CD14-positive monocyte (primary cell): ENCODE data around the gene GMDS. TPM values are rescaled to one million over a fixed set of nuclear protein-coding genes. Genes with fewer than 3 reads are reported as not detected.

ENCODE experiments used
- DNase-seq, 3 donors: peaks; one replicate each; pipeline ENCODE4 v3.0.0-alpha.2; 2011 to 2022
- H2AFZ ChIP-seq: 2 replicates; pipeline ENCODE4 v1.6.0; 2012; ENCODE audit warnings: mild to moderate bottlenecking, low read depth, low read length, inconsistent platforms; ENCODE audit not compliant: insufficient read depth, poor library complexity, severe bottlenecking
- H3K27ac ChIP-seq, 2 donors: 1 replicate in 1 of 2; 2 replicates in 1 of 2; pipeline ENCODE4 v1.5.1; 2012 to 2013; ENCODE audit warnings: low read length in 2 of 2, control low read depth in 1 of 2, inconsistent platforms in 1 of 2, low read depth in 1 of 2, mild to moderate bottlenecking in 1 of 2
- H3K27me3 ChIP-seq, 2 donors: one replicate each; pipeline versions ENCODE4 v1.6.0 to v1.6.1; 2011 to 2013; ENCODE audit warnings: low read length in 2 of 2; ENCODE audit not compliant: control insufficient read depth in 2 of 2, insufficient read depth in 2 of 2
- H3K36me3 ChIP-seq, 2 donors: replicated peaks in 1 of 2; 1 replicate in 1 of 2; 2 replicates in 1 of 2; pipeline versions ENCODE4 v1.5.1 to v1.6.1; 2012 to 2013; ENCODE audit warnings: low read length in 2 of 2, control low read depth in 1 of 2, inconsistent platforms in 1 of 2, mild to moderate bottlenecking in 1 of 2; ENCODE audit not compliant: insufficient read depth in 2 of 2, control insufficient read depth in 1 of 2
- H3K4me1 ChIP-seq, 2 donors: 1 replicate in 1 of 2; 2 replicates in 1 of 2; pipeline versions ENCODE4 v1.5.1 to v1.6.1; 2012 to 2013; ENCODE audit warnings: low read length in 2 of 2, control low read depth in 1 of 2, inconsistent platforms in 1 of 2, mild to moderate bottlenecking in 1 of 2, moderate library complexity in 1 of 2; ENCODE audit not compliant: insufficient read depth in 2 of 2, control insufficient read depth in 1 of 2
- H3K4me2 ChIP-seq: replicated peaks from 2 replicates; pipeline ENCODE3; 2012; ENCODE audit warnings: low read length, moderate library complexity, mild to moderate bottlenecking; ENCODE audit not compliant: poor library complexity, severe bottlenecking; ENCODE audit errors: extremely low read depth
- H3K4me3 ChIP-seq, 3 experiments: fragments of 200-600 bp in 1 of 3; sonication (generic) in 1 of 3; replicated peaks in 1 of 3; 1 replicate in 2 of 3; 2 replicates in 1 of 3; pipeline ENCODE4 v1.5.1; 2011 to 2013; ENCODE audit warnings: low read length in 3 of 3, mild to moderate bottlenecking in 3 of 3, control low read depth in 2 of 3, low read depth in 2 of 3, inconsistent platforms in 1 of 3, moderate library complexity in 1 of 3
- H3K79me2 ChIP-seq: 2 replicates; pipeline ENCODE4 v1.6.0; 2012; ENCODE audit warnings: mild to moderate bottlenecking, control low read depth, inconsistent platforms, low read length, moderate library complexity; ENCODE audit not compliant: insufficient read depth
- H3K9ac ChIP-seq: 2 replicates; pipeline ENCODE4 v1.6.0; 2017; ENCODE audit warnings: low read length, mild to moderate bottlenecking; ENCODE audit not compliant: insufficient read depth, poor library complexity, severe bottlenecking
- H3K9me3 ChIP-seq, 2 donors: replicated peaks in 1 of 2; 1 replicate in 1 of 2; 2 replicates in 1 of 2; pipeline versions ENCODE4 v1.5.1 to v1.6.1; 2012 to 2013; ENCODE audit warnings: low read length in 2 of 2, control low read depth in 1 of 2; ENCODE audit not compliant: control insufficient read depth in 1 of 2, insufficient read depth in 1 of 2
- H4K20me1 ChIP-seq: 2 replicates; pipeline ENCODE4 v1.6.0; 2012; ENCODE audit warnings: mild to moderate bottlenecking, low read length, control low read depth, moderate library complexity; ENCODE audit not compliant: insufficient read depth
- H3K27ac Mint-ChIP-seq, 7 donors: one replicate each; pipeline ENCODE4 v1.8.0; 2020; ENCODE audit warnings: mild to moderate bottlenecking in 7 of 7, mixed read lengths in 7 of 7, moderate library complexity in 6 of 7, inconsistent platforms in 2 of 7
- H3K27me3 Mint-ChIP-seq, 3 donors: one replicate each; pipeline ENCODE4 v1.8.0; 2021 to 2022; ENCODE audit warnings: low read depth in 3 of 3, mild to moderate bottlenecking in 3 of 3, mixed read lengths in 3 of 3, moderate library complexity in 3 of 3, inconsistent platforms in 1 of 3
- H3K36me3 Mint-ChIP-seq, 2 donors: one replicate each; pipeline ENCODE4 v1.8.0; 2020; ENCODE audit warnings: mixed read lengths in 2 of 2, inconsistent platforms in 1 of 2, mild to moderate bottlenecking in 1 of 2
- H3K4me1 Mint-ChIP-seq: one replicate; pipeline ENCODE4 v1.8.0; 2020; ENCODE audit warnings: mild to moderate bottlenecking, mixed read lengths
- H3K4me3 Mint-ChIP-seq, 2 donors: one replicate each; pipeline ENCODE4 v1.8.0; 2020; ENCODE audit warnings: mild to moderate bottlenecking in 2 of 2, mixed read lengths in 2 of 2, moderate library complexity in 1 of 2
- H3K9me3 Mint-ChIP-seq, 7 donors: one replicate each; pipeline ENCODE4 v1.8.0; 2020 to 2022; ENCODE audit warnings: mixed read lengths in 7 of 7, mild to moderate bottlenecking in 6 of 7, moderate library complexity in 6 of 7, inconsistent platforms in 2 of 7
- CTCF ChIP-seq: fragments of 200-600 bp; IDR thresholded peaks from one replicate; pipeline ENCODE4 v1.8.0; 2022; ENCODE audit warnings: antibody characterized with exemption, mild to moderate bottlenecking
- WGBS: methylation state at CpG from one replicate; pipeline ENCODE4 v1.1.5; 2013; ENCODE audit warnings: missing lambda C conversion rate; ENCODE audit not compliant: insufficient coverage; 5-methylcytosine and 5-hydroxymethylcytosine counted together
- intact Hi-C, 2 donors: fragments of 100-400 bp; cut with micrococcal nuclease; formaldehyde crosslinking; loops; one replicate each; pipeline versions ENCODE4 v1.15.0 to v1.15.1; 2023
- polyA plus RNA-seq, 3 donors: library from polyadenylated mRNA; depleted of rRNA in 1 of 3; unstranded in 2 of 3; stranded (reverse) in 1 of 3; fragments of 300-500 nt in 2 of 3; fragments of >200 nt in 1 of 3; fragmentation: Illumina TruSeq in 2 of 3; gene quantifications; 1 replicate in 2 of 3; 2 replicates in 1 of 3; pipeline ENCODE4 v1.2.3, GENCODE V29; 2012 to 2021

GMDS gene
- polyA plus RNA-seq, 3 donors, result 10.5 to 19.9 (median 17.6) TPM

DNA sequence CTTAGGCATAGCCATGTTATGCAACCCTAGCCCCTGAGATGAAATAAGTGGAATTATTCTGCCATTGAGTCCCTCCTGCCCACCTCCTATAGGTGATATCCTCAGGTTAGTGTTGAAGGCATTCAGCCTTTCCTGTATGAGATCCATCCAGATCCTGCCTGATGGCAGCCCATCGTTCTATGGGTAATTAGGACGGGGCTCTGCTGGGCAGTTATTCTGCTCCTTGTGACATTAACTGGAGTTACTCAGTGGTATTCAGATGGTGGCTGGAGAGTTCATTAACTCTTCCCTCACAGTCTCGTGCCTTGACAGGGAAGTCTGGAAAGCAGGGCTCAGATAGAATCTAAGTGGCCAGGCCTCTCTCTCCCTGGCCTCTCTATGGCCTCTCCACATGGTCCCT is 9.3 kb upstream of the GMDS start:
- TF ChIP-seq CTCF, result no peak
- Mint-ChIP-seq H3K27ac (peak overlapping the region in 1 of 7 donors; percentile 17), H3K27me3 (no peaks in the 10 kb centered on the region), H3K4me1 (peaks cover 3% of the 10 kb centered on the region), H3K9me3 (peaks cover 0 to 8% (median 4%) of the 10 kb centered on the region in 7 donors), H3K4me3 (no peak overlapping the region), H3K36me3 (peaks cover 57 to 72% of the 10 kb centered on the region in 2 donors)
- peaks cover 6 to 47% of the 10 kb centered on the region in 2 donors for H3K36me3 ChIP-seq
- no peak overlapping the region for H3K27ac ChIP-seq
- H3K4me2 ChIP-seq, result no peak overlapping the region
- no peak overlapping the region for H3K9ac ChIP-seq
- H3K79me2 ChIP-seq, result peaks cover 2% of the 10 kb centered on the region
- no peaks in the 10 kb centered on the region for H3K27me3 ChIP-seq
- H3K4me1 ChIP-seq, result peaks cover 0 to 4% of the 10 kb centered on the region in 2 donors
- no peak overlapping the region for H3K4me3 ChIP-seq
- intact Hi-C loops, result no loop called here
- 100% methylated on average over 1 of the region's 3 CpGs for WGBS
- no peaks in the 10 kb centered on the region for H4K20me1 ChIP-seq
- peaks cover 0 to 7% of the 10 kb centered on the region in 2 donors for H3K9me3 ChIP-seq
- H2AFZ ChIP-seq, result no peak overlapping the region
- no peak for DNase-seq

DNA sequence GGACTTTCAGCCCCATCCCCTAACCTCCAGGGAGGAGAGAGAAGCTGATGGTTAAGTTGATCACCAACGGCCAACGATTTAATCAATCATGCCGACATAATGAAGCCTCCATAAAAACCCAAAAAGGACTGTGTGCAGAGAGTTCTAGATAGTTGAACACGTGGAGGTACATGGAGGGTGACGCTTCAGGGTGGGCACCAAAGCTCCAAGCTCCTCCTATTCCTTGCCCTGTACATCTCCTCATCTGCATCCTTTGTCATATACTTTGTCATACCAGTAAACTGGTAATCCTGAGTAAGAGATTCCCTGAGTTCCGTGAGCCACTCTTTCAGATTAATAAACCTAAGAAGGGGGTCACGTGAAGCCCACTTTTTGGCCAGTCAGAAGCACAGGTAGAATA is 3.7 kb upstream of the GMDS start:
- peaks cover 30% of the 10 kb centered on the region for H3K4me1 Mint-ChIP-seq
- H4K20me1 ChIP-seq, result no peaks in the 10 kb centered on the region
- no peak overlapping the region for H3K4me3 Mint-ChIP-seq
- no peak overlapping the region for H3K4me3 ChIP-seq
- no peaks in the 10 kb centered on the region for H3K27me3 ChIP-seq
- peaks cover 3% of the 10 kb centered on the region in 3 donors for H3K27me3 Mint-ChIP-seq
- peaks cover 0 to 3% (median 0%) of the 10 kb centered on the region in 7 donors for H3K9me3 Mint-ChIP-seq
- no peak overlapping the region for H2AFZ ChIP-seq
- 93% methylated on average over 3 of the region's 7 CpGs for WGBS
- no peaks in the 10 kb centered on the region for H3K9me3 ChIP-seq
- H3K36me3 ChIP-seq, result peaks cover 6 to 17% of the 10 kb centered on the region in 2 donors
- TF ChIP-seq CTCF, result no peak
- H3K27ac ChIP-seq, result no peak overlapping the region
- H3K4me1 ChIP-seq, result peaks cover 23 to 25% of the 10 kb centered on the region in 2 donors
- peaks cover 21% of the 10 kb centered on the region for H3K79me2 ChIP-seq
- intact Hi-C loops, result loop anchor here (10.0 kb wide), 4 partner anchors 296 to 634 kb away; partner anchors contain the start of gene WRNIP1 (in 1 of the 2)
- peaks cover 29 to 33% of the 10 kb centered on the region in 2 donors for H3K36me3 Mint-ChIP-seq
- DNase-seq, result no peak
- no peak overlapping the region for H3K4me2 ChIP-seq
- H3K27ac Mint-ChIP-seq, result no peak overlapping the region
- H3K9ac ChIP-seq, result no peak overlapping the region
